K562 (cell line): ENCODE results near the gene BORCS8. TPM values are rescaled to one million over a fixed set of nuclear protein-coding genes. Genes with fewer than 3 reads are reported as not detected.

Experiments
- ATAC-seq: fragments of 200-7000 bp; cut with Tn5 transposase; 3 replicates; pipeline ENCODE4 v1.9.1; 2020; ENCODE audit warnings: moderate library complexity
- BruUV-seq: library from RNA; stranded (reverse); fragments of 400-500 nt; replicated peaks from 2 replicates; lab custom pipeline; 2021; lab: Mats Ljungman, UMichigan
- CTCF ChIA-PET: fragments of 300-600 bp; formaldehyde crosslinking; extraction: SDS; loops from one replicate; lab custom pipeline; 2021; ENCODE audit warnings: low intra/inter-chr PET ratio; lab: Yijun Ruan, JAX
- POLR2A ChIA-PET: fragments of 300-600, 350-650 bp; sonication (Branson Sonifier 250); formaldehyde crosslinking; extraction: SDS; loops from one replicate; lab custom pipeline; 2021; ENCODE audit warnings: antibody characterized with exemption, inconsistent platforms; lab: Yijun Ruan, JAX
- DNase-seq, 4 experiments: peaks; one replicate each; pipeline versions ENCODE4 v3.0.0 to v3.0.0-alpha.2; 2011 to 2018; ENCODE audit warnings: low spot score in 3 of 4, mixed read lengths in 3 of 4; ENCODE audit errors: extremely low read depth in 1 of 4
- FAIRE-seq: peaks from 2 replicates; lab custom pipeline; 2011; peaks lifted over from hg19 to GRCh38; lab: Jason Lieb, UNC
- H2AFZ ChIP-seq: 2 replicates; pipeline ENCODE4 v1.6.0; 2011; ENCODE audit warnings: low read depth, low read length, control low read depth, inconsistent platforms
- H3K27ac ChIP-seq: fragments of 200-600 bp; 3 replicates; pipeline ENCODE4 v1.8.0; 2011; ENCODE audit warnings: low read depth, mild to moderate bottlenecking, control low read depth, inconsistent platforms, low read length, moderate library complexity, mixed read lengths; ENCODE audit errors: extremely low read depth
- H3K27me3 ChIP-seq, 2 experiments: fragments of 300-600 bp in 1 of 2; 2 replicates in 1 of 2; 3 replicates in 1 of 2; pipeline versions ENCODE4 v1.6.0 to v1.8.0; 2011; ENCODE audit warnings: inconsistent platforms in 2 of 2, low read length in 2 of 2, mild to moderate bottlenecking in 1 of 2, mixed read lengths in 1 of 2, moderate library complexity in 1 of 2; ENCODE audit not compliant: control insufficient read depth in 2 of 2, insufficient read depth in 2 of 2
- H3K36me3 ChIP-seq: fragments of 300-600 bp; 3 replicates; pipeline ENCODE4 v1.8.0; 2011; ENCODE audit warnings: mild to moderate bottlenecking, low read length, inconsistent platforms; ENCODE audit not compliant: control insufficient read depth, insufficient read depth
- H3K4me1 ChIP-seq, 2 experiments: fragments of 200-600 bp in 1 of 2; replicated peaks in 1 of 2; 2 replicates in 1 of 2; 3 replicates in 1 of 2; pipeline versions ENCODE4 v1.5.1 to v1.8.0; 2011; ENCODE audit warnings: inconsistent platforms in 2 of 2, low read length in 2 of 2, mild to moderate bottlenecking in 1 of 2, mixed read lengths in 1 of 2, moderate library complexity in 1 of 2; ENCODE audit not compliant: control insufficient read depth in 2 of 2, insufficient read depth in 2 of 2
- H3K4me2 ChIP-seq: 2 replicates; pipeline ENCODE4 v1.6.1; 2011; ENCODE audit warnings: low read length, control low read depth, inconsistent platforms, mixed read lengths; ENCODE audit not compliant: insufficient read depth
- H3K4me3 ChIP-seq: fragments of 200-600 bp; sonication (generic), shearing (Covaris generic); 2 replicates; pipeline ENCODE4 v1.5.1; 2016; ENCODE audit warnings: control low read depth, inconsistent platforms
- H3K79me2 ChIP-seq: fragments of 200-600 bp; 3 replicates; pipeline ENCODE4 v1.8.0; 2011; ENCODE audit warnings: low read length, inconsistent platforms; ENCODE audit not compliant: control insufficient read depth, insufficient read depth
- H3K9ac ChIP-seq, 2 experiments: 2 replicates each; pipeline versions ENCODE4 v1.6.0 to v1.6.1; 2011; ENCODE audit warnings: low read depth in 2 of 2, low read length in 2 of 2, control low read depth in 1 of 2, inconsistent platforms in 1 of 2, mild to moderate bottlenecking in 1 of 2, mixed read lengths in 1 of 2; ENCODE audit not compliant: insufficient read depth in 1 of 2
- H3K9me1 ChIP-seq: one replicate; pipeline ENCODE4 v1.6.0; 2011; ENCODE audit warnings: inconsistent platforms, mild to moderate bottlenecking, low read length, moderate library complexity; ENCODE audit not compliant: control insufficient read depth, insufficient read depth
- H3K9me3 ChIP-seq: replicated peaks from 2 replicates; pipeline ENCODE4 v1.5.1; 2011; ENCODE audit warnings: low read depth, low read length, inconsistent platforms; ENCODE audit not compliant: control insufficient read depth, insufficient read depth
- H4K20me1 ChIP-seq: replicated peaks from 2 replicates; pipeline ENCODE4 v1.6.1; 2011; ENCODE audit warnings: low read length, inconsistent platforms, mixed read lengths; ENCODE audit not compliant: control insufficient read depth, insufficient read depth
- ADNP ChIP-seq: fragments of 200-800 bp; sonication (Bioruptor generic); IDR thresholded peaks from 2 replicates; pipeline ENCODE4 v1.6.1; 2016; ENCODE audit warnings: missing genetic modification characterization, missing compliant biosample characterization
- BRD4 ChIP-seq: fragments of 200-600 bp; sonication (generic); IDR thresholded peaks from 2 replicates; pipeline ENCODE4 v1.6.1; 2017; ENCODE audit warnings: inconsistent platforms
- CBX3 ChIP-seq, 2 experiments: IDR thresholded peaks; 1 replicate in 1 of 2; 2 replicates in 1 of 2; pipeline ENCODE4 v1.6.1; 2012; ENCODE audit warnings: inconsistent platforms in 2 of 2, low read length in 2 of 2, borderline replicate concordance in 1 of 2, control low read depth in 1 of 2
- CTBP1 ChIP-seq: fragments of 450-650 bp; IDR thresholded peaks from 2 replicates; pipeline ENCODE4 v1.6.1; 2016; ENCODE audit warnings: borderline replicate concordance
- HDAC8 ChIP-seq: fragments of 450-650 bp; IDR thresholded peaks from 2 replicates; pipeline ENCODE4 v1.6.1; 2016; ENCODE audit warnings: mild to moderate bottlenecking, missing genetic modification characterization, moderate library complexity, missing compliant biosample characterization
- HMG20A ChIP-seq: fragments of 450-650 bp; formaldehyde crosslinking; conservative IDR thresholded peaks from 2 replicates; pipeline ENCODE4 v1.4.0; 2020; ENCODE audit warnings: mild to moderate bottlenecking, mixed read lengths
- MCM7 ChIP-seq, 2 experiments: fragments of 450-650 bp; IDR thresholded peaks; 2 replicates each; pipeline ENCODE4 v1.6.1; 2016 to 2018
- NFATC3 ChIP-seq: fragments of 450-650 bp; IDR thresholded peaks from 2 replicates; pipeline ENCODE4 v1.6.1; 2017; ENCODE audit warnings: mild to moderate bottlenecking
- NFE2L1 ChIP-seq: fragments of 450-650 bp; IDR thresholded peaks from 2 replicates; pipeline ENCODE4 v1.6.1; 2016; ENCODE audit warnings: missing genetic modification characterization, low read depth, mild to moderate bottlenecking, missing compliant biosample characterization, moderate library complexity, borderline replicate concordance
- PCBP1 ChIP-seq: fragments of 200-400 bp; formaldehyde crosslinking; IDR thresholded peaks from 2 replicates; pipeline ENCODE4 v1.6.1; 2018; ENCODE audit warnings: mild to moderate bottlenecking, low read depth, low read length; ENCODE audit not compliant: poor library complexity, severe bottlenecking
- RBFOX2 ChIP-seq: fragments of 200-400 bp; formaldehyde crosslinking; IDR thresholded peaks from 2 replicates; pipeline ENCODE4 v1.6.1; 2017; ENCODE audit warnings: low read depth, mild to moderate bottlenecking, low read length, moderate library complexity
- RBM39 ChIP-seq: fragments of 200-400 bp; formaldehyde crosslinking; optimal IDR thresholded peaks from 2 replicates; pipeline ENCODE3; 2018; ENCODE audit warnings: low read depth, low read length
- RFX7 ChIP-seq: fragments of 250-450 bp; sonication (Bioruptor Pico); IDR thresholded peaks from 2 replicates; pipeline ENCODE4 v1.5.1; 2021; ENCODE audit warnings: mild to moderate bottlenecking
- TOE1 ChIP-seq, 2 experiments: fragments of 450-650 bp in 1 of 2; sonication (generic) in 1 of 2; formaldehyde crosslinking in 1 of 2; IDR thresholded peaks; 2 replicates each; pipeline versions ENCODE4 v1.7.1 to v1.8.0; 2016 to 2022; ENCODE audit warnings: borderline replicate concordance in 2 of 2, mild to moderate bottlenecking in 2 of 2, antibody characterized with exemption in 1 of 2, inconsistent platforms in 1 of 2, low read depth in 1 of 2, missing genetic modification reagents in 1 of 2, moderate library complexity in 1 of 2
- XRCC4 ChIP-seq: IDR thresholded peaks from one replicate; pipeline ENCODE4 v1.6.1; 2011; ENCODE audit not compliant: insufficient read depth, insufficient read length; ENCODE audit errors: extremely low read depth
- WGBS: fragments of 100-300 bp; shearing (Covaris generic); methylation state at CpG from one replicate; pipeline ENCODE4 v1.1.6; 2016; ENCODE audit warnings: low coverage, mixed read lengths; ENCODE audit not compliant: insufficient coverage; ENCODE audit errors: missing lambda C conversion rate; 5-methylcytosine and 5-hydroxymethylcytosine counted together
- in situ Hi-C: fragments of 300-500 bp; cut with MboI; formaldehyde crosslinking; loops from 4 replicates; pipeline ENCODE4 v1.15.0; 2018; ENCODE audit warnings: inconsistent platforms, mixed read lengths
- intact Hi-C: fragments of 100-400 bp; cut with micrococcal nuclease; formaldehyde crosslinking; loops from 2 replicates; pipeline ENCODE4 v1.14.2; 2022
- polyA plus RNA-seq, 8 experiments: library from polyadenylated mRNA; depleted of rRNA in 4 of 8; stranded (reverse) in 5 of 8; unstranded in 3 of 8; fragments of >200 nt; fragmentation: Nextera tagmentation in 2 of 8; fragmentation: Illumina TruSeq in 1 of 8; extraction: Ambion mirVana in 2 of 8; extraction: Trizol in 1 of 8; gene quantifications; 2 replicates each; pipeline versions ENCODE4 v1.2.1 to v1.2.3, GENCODE V29; 2011 to 2014; ENCODE audit warnings: inconsistent platforms in 1 of 8, missing spikeins in 1 of 8
- total RNA-seq, 7 experiments: library from RNA; depleted of rRNA in 6 of 7; stranded (reverse); fragments of >200 nt in 6 of 7; fragmentation: Illumina TruSeq in 2 of 7; extraction: Trizol in 2 of 7; gene quantifications; 2 replicates each; pipeline versions ENCODE4 v1.2.1 to v1.2.3, GENCODE V29; 2011 to 2021; ENCODE audit warnings: low replicate concordance in 1 of 7

BORCS8 gene
- total and polyA plus RNA-seq, 9 of the 15 experiments (the other 6 are each of a cell fraction or from before 2014, with no cell fraction given), result 4.6 to 33.6 (median 16.3) TPM

DNA sequence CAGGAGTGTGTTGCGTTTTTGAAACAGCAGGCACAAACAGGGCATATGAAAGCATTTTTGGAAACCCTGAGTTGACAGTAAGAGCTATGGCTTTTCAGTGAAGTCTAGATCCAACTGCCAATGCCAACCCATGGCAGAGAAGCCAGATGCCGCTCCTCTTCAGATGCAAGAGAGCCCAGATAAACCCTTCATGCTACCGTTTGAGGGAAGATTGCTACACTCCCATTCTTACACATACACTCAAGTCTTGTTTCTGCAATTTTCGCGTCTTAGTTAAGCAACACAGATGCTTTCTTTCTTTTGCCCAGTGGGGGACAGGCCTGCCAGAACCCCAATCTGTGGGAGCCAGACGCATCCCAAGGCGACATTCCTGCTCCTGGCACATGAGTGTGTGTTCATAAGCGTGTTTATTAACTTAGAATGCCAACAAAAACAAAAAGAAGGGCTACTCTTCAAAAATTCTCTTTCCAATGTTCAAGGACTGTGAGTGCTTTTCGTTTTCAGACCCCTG is 10.4 kb downstream of the BORCS8 start:
- intact Hi-C loops (no loop called here), in situ Hi-C loops (no loop called here)
- no peak for DNase-seq
- H3K27ac ChIP-seq, result no peak overlapping the region
- TF ChIP-seq RBM39 (no peak), TOE1 (IDR thresholded peaks at IDR 0.05; ENCODE audit: borderline replicate concordance) (no peak), TOE1 (CRISPR knock-in tag; IDR thresholded peaks at IDR 0.05; ENCODE audit: borderline replicate concordance, low read depth) (no peak), RFX7 (CRISPR knock-in tag) (no peak), XRCC4 (no peak), CTBP1 (no peak), NFE2L1 (tag) (no peak), HDAC8 (no peak), BRD4 (no peak), RBFOX2 (no peak), NFATC3 (no peak), MCM7 (IDR thresholded peaks at IDR 0.05) (no peak), CBX3 (IDR thresholded peaks at IDR 0.05; ENCODE audit: borderline replicate concordance in 1 of 2, low read length in 2 of 2) (no peak), PCBP1 (no peak), HMG20A (no peak), ADNP (tag) (no peak)
- ChIA-PET CTCF (no interaction called here), POLR2A (interaction anchor here (0.6 kb wide), 1 partner anchor 38 kb away, joined by 3 read pairs; no protein-coding TSS in a partner anchor)
- peaks cover 9% of the 10 kb centered on the region for H3K9me1 ChIP-seq
- H4K20me1 ChIP-seq, result no peaks in the 10 kb centered on the region
- 74% methylated on average over 8 of the region's 9 CpGs for WGBS
- H3K4me1 ChIP-seq, result peaks cover 11 to 34% of the 10 kb centered on the region in 2 experiments; a peak in 4 of 5 replicates
- H3K9ac ChIP-seq, result peak overlapping the region in 1 of 2 experiments; percentile 71; a peak in 1 of 4 replicates
- H3K27me3 ChIP-seq, result no peaks in the 10 kb centered on the region
- no TSS peak for BruUV-seq
- no peak for ATAC-seq
- no peak overlapping the region for H2AFZ ChIP-seq
- no peak overlapping the region for H3K4me3 ChIP-seq
- H3K4me2 ChIP-seq, result no peak overlapping the region
- H3K79me2 ChIP-seq, result no peaks in the 10 kb centered on the region
- no peak for FAIRE-seq
- peaks cover 42% of the 10 kb centered on the region; the same call in 1 of the 3 replicates for H3K36me3 ChIP-seq
- H3K9me3 ChIP-seq, result no peaks in the 10 kb centered on the region; the same call in 1 of the 2 replicates
